Measurements from ENCODE around the gene RPL15.
"Not testable (repeated sequence)": the region's sequence is repeated elsewhere in the genome, so short reads cannot be mapped to it uniquely, and the experiment has no call there.

Gene RPL15

DNA sequence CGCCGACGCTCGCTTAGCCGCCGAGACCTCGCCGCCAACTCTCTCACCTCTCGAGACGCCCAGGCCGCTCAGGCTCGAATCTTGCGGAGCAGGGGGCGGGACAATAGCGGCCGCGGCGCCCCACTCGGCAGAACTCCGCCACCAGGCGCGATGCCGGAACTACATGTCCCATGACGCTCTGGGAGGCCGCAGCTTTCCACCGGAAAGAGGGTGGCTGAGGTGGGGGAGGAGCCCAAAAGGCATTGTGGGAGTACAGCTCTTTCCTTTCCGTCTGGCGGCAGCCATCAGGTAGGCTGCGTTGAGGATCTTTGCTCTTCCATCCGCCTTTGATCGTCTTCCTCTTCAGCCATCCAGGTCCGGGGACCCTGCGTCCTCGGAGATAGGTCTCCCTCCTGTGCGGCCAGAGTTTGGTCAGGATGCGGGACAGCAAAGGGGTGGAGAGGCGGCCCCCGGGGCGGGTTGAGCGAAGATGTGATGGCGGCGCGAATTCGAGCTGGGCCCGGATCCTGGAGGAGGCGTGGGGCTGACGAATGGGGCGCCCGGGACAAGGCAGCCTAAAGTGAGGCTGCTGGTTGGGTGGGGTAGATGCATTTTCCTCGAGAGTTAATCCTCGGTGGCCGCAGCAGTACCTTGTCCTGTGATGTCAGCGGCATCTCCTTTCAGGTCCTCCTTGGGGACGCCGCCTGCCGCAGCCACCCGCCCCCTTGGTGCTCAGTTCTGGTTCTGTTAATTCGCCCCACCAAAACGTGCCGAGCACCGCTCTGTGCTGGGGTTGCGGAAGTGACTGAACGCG is at the start of gene RPL15, which contains the start of gene NKIRAS1:
RPL15 (plus strand) TSS at position 247 of the 793 bp plus-strand sequence. CDS start 728 bp downstream, outside the sequence.
NKIRAS1 (minus strand) TSS at position 105 of the 793 bp plus-strand sequence. CDS start 6,086 bp downstream, outside the sequence.
- DNase-seq = peak; percentile 95 to 97

DNA sequence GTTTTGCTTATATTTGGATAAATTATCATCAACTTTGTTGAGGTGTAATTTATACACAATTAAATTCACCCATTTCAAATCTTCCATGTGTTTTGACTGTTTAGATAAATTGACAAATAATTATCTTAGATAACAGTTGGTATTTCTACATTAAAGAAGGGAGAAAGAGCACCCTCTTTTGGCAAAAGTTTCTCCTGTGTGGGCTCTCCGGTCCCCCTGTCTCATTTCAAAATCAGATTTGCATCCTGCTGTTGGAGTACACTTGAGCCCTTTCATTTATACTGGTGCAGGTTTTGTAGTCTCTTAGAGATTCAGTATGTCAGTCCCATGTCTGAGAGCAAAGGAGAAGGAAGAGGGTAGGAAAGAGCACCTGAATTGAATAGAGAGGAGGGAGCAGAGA is 49.5 kb upstream of the RPL15 start:
- DNase-seq = no peak

DNA sequence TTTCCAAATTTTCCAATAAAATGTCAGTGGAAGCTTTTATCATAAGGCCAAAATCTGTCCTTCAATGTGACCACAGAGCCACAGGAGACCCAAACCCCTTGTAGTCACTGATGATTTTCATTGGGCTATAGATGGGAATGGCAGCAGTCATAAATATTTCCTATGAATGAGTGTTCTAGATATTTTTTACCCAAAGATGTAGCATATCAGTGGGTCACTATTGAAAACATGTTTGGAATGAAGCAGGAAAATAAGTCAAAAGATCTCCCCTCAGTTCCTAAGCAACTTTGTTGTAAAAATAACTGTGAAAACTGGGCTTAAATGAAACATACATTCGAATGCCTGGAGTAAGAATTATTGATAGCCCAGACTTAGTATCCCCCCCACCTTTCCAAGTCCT is 49.1 kb upstream of the RPL15 start:
- DNase-seq = no peak

DNA sequence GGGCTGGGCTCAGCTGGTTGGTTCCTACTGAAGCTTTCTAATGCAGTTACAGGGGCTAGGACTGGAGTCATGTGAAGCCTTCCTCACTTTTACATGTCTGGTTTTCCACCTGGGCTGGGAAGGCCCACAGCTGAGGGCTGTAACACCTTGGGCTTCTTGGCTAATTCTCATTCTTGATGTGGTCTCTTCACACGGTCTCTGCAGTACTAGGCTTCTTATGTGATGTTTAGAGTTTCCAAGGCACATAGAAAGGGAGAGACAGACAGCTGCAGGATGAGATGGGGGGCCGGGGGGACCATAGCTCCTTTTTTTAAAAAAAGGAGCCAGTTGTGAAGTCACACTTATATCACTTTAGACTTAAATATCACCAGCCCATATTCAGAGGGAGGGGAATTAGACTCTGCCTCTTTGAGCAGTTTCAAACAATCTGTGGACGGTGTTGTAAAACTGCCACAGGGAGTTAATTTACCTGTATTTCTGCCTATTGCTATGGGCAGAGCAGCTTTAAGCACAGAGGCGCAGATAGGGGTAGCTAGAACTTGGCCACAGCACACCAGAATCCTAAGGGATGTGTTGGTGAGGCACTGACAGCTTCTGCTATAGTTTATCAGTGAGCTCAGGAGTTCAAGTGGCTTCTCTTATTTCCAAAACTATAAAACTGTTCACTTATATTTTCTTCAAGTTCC is 46.8 kb upstream of the RPL15 start:
- DNase-seq = no peak

DNA sequence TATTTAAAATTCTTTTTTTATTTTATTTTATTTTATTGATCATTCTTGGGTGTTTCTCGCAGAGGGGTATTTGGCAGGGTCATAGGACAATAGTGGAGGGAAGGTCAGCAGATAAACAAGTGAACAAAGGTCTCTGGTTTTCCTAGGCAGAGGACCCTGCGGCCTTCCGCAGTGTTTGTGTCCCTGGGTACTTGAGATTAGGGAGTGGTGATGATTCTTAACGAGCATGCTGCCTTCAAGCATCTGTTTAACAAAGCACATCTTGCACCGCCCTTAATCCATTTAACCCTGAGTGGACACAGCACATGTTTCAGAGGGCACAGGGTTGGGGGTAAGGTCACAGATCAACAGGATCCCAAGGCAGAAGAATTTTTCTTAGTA is 46.3 kb upstream of the RPL15 start:
- not testable (repeated sequence) for DNase-seq

DNA sequence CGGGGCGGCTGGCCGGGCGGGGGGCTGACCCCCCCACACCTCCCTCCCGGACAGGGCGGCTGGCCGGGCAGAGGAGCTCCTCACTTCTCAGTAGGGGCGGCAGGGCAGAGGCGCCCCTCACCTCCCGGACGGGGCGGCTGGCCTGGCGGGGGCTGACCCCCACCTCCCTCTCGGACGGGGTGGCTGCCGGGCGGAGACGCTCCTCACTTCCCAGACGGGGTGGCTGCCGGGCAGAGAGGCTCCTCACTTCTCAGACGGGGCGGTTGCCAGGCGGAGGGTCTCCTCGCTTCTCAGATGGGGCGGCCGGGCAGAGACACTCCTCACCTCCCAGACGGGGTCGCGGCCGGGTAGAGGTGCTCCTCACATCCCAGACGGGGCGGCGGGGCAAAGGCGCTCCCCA is 45.6 kb upstream of the RPL15 start:
- DNase-seq = not testable (repeated sequence)

DNA sequence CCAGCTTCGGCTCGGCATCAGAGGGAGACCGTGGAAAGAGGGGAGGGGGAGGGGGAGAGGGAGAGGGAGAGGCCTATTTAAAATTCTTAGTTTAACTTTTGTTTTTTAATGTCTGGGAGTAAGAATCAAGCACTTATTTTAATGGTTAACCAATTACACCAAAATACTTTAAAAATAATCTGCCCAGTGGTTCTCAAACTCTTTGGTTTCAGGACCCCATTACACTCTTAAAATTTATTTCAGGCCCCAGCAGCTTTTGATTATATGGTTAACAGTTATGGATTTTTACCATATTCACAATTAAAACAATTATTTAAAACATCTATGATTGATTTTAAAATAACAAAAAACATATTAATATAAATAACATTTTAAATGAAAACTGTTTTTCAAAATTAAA is 44.6 kb upstream of the RPL15 start:
- DNase-seq = no peak

DNA sequence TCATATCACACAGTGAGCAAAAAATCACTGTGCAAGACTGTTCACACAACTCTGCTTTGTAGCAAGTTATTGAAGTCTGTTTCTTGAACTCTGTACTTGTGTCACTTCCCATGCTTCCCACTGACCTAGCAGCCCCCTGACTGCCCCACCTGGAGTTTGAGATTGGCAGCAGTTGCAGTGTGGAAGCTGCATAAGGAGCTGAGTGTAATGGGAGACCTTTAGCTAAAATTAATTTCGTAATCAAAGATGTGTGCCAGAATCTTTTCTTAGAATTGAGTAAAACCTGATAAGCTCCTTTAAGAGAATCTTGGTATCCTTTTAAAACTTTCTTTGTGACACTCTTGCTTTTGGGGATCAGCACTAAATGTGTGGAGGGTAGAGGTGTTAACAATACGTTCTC is 43.0 kb upstream of the RPL15 start:
- no peak for DNase-seq

DNA sequence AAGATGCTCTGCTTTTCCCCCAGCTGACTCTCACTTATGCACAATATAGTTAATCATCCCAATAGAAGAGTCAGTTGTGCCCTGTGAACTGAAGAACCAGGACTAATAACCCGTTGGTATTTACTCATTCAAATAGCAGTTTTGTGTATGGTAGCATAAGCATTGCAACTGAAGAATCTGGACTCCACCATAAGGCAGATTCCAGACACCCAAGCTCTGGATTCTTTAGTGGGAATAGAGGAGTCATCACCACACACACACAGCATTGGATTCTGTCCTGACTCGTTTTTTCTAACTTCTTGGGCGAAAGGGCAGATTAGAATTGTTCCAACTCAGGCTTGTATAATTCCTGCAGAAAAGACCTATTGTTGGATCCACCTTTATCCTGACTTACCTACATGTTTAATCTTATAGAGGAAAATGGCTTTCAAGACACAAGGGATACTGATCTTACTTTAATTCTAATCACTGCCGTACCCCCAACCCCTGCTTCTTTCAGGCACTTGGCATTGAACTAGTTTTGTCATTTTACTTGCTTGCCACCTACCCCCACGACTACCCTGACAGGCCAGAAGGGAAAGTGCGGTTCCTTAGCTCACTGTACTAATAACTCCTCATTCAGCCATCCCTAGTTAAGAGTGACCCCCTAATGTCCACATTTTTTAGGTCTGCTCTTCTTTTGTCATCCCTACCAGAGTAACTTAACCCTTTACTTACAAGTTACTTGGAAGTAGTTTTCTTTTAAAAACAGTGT is 42.4 kb upstream of the RPL15 start:
- DNase-seq = no peak

DNA sequence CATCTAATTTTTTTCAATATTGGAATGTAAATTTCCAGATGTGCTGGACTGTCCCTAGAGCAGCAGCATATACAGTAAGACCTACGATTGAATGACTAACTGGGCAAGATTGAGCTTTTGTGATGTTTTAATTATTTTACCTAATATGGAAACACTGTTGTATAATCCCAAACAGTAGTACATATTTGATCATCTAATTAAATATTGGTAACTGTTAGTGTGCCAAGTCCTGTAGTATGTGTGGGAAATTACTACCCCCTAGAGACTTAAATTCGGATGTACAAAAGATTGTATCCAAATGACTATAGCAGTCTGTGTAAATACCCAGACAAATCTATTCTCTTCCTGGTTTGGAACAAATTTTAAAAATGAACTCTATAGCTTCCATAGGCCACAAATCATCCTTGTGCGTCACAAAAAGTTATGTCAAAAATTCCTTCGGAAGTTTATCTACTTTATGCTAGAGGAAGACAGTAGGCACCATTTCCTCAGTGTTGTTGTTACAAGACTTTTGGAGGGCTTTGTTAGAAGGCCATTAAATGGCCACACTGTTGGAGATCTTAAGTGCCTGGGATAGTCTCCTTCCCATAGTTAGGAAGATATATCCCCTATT is 41.7 kb upstream of the RPL15 start:
- no peak for DNase-seq

DNA sequence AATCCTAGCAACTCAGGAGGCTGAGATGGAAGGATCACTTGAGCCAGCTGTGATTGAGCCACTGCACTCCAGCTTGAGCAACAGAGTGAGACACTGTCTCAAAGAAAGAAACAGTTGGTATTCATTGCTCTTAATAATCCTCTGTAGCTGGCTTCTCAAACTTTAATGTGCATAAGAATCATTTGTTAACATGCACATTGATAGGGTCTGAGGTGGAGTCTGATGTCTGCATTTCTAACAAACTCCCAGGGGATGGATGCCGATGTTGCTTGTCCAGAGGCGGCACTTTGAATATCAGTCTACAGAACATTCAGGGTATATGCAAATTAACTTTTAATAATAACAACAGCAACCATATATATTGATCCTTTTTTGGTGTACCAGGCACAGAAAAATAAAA is 40.0 kb upstream of the RPL15 start:
- no peak for DNase-seq

DNA sequence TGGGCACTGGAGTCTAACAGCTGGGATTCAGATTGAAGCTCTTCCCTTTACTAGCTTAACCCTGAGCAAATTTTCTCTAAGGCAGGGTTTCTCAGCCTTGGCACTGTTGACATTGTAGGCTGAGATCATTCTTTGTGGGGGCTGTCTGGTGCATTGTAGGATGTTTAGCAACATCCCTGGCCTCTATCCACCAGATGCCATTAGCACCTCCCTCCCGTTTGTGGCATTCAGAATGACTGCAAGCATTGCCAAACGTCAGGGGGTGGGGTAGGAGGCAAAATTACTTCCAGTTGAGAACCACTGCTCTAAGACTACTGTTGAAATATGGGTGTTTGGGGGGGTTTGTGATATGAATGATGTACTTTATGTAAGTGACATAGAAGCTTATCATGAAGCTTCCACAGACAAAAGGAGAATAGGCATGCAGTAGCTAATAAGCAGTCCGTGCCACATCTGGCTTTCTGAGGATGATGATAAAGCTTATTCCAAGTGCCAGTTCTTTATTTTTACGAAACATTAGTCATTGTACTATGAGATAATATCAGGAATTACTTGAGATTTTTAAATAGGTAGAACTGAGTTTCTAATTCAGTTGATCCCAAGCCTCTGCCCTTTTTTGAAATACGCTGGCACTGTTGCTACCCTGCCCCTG is 39.5 kb upstream of the RPL15 start:
- DNase-seq = no peak

DNA sequence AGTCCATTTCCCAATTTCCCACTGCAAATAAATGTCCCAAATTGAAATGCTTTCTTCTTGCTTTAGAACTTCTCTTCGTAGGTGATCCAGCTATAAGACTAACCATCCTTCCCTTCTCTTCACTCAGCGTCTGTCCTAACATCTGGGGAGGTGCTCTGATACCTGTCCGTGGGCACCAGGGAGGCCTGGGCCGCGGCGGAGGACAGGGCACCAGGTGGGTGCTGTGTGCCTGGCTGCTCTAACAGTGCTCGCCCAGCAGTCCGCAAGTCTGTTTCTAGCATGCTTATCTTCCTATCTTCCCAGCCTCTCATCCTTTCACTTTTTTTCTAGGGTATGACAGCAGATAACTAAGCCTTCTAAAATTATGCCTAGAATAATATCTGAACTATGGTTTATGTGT is 37.4 kb upstream of the RPL15 start:
- no peak for DNase-seq

DNA sequence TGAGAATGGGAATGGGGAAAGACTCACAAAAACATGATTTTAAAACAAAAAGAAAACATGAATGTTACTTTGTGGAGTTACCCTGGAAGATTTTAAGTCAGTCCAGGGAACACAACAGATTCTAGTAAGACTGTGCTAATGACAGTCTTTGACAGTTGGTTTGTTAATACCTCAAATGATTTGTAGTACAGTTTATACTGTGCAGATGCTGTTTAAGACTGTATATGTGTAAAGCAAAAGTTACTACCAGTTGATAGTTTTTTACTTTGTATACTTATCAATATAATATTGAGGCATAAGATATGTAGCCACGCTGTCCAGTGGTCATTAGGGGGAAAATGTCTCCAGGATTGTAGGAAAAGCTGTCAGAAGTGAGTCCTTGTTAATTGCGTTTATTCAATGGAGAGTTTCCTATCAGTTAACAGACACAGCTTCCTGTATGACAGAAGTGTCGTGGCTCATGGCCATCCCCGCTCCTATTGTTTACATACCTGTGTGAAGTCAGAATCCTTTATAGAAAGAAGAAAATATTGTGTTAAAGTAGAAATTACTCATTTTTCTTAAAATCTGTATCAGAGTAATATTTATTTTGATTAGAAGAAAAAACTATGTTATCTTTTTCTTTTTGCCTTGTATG is 36.1 kb upstream of the RPL15 start:
- no peak for DNase-seq

DNA sequence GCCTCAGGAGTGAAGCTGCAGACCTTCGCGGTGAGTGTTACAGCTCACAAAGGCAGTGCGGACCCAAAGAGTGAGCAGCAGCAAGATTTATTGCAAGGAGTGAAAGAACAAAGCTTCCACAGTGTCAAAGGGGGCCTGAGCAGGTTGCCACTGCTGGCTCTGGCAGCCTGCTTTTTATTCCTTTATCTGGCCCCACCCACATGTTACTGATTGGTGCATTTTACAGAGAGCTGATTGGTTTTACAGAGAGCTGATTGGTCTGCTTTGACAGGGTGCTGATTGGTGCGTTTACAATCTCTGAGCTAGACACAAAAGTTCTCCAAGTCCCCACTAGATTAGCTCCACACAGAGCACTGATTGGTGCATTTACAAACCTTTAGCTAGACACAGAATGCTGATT is 34.9 kb upstream of the RPL15 start:
- not testable (repeated sequence) for DNase-seq

DNA sequence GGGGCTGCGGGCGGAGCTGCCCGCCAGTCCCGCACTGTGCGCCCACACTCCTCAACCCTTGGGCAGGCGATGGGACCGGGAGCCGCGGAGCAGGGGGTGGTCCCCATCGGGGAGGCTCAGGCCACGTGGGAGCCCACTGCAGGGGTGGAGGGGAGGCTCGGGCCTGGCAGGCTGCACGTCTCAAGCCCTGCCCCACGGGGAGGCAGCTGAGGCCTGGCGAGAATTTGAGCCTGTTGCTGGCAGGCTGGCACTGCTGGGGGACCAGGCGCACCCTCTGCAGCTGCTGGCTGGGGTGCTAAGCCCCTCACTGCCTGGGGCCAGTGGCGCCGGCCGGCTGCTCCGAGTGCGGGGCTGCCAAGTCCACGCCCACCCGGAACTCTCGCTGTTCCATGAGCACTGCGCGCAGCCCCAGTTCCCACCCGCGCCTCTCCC is 34.4 kb upstream of the RPL15 start:
- DNase-seq = no peak

DNA sequence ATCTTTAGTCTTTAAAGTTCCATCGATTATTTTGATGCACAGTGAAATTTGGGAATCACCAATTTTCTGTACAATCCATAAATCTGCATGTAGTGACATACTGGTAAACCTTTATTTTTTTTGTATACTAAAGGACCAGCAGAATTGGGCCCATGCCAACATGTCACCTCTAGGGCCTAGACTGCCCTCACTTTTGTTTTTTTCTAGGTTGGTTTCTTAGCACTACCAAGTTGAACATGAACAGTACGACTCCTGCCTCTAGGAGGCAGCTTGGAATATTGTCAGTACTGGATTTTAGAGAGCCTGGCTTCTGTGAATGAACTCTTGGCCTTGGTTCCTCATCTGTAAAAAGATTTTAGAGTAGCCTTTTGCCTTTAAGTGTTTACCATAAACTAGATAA is 32.5 kb upstream of the RPL15 start:
- DNase-seq = no peak

DNA sequence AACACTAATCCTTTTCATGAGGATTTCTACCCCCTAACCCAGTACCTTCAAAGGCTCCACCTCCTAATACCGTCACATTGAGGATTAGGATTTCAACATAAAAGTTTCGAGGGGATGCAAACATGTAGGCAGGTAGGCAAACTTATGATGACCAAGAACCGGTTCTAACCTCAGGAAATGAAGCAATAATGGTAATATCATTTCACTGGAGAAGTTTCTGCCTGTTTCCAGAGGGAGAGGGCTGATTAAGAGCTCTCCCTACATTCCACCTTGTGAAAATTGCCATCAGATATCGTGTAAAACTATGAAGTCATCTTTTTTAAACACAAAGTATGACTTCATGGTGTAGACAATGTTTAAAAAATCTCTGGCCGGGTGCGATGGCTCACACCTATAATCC is 31.7 kb upstream of the RPL15 start:
- no peak for DNase-seq

DNA sequence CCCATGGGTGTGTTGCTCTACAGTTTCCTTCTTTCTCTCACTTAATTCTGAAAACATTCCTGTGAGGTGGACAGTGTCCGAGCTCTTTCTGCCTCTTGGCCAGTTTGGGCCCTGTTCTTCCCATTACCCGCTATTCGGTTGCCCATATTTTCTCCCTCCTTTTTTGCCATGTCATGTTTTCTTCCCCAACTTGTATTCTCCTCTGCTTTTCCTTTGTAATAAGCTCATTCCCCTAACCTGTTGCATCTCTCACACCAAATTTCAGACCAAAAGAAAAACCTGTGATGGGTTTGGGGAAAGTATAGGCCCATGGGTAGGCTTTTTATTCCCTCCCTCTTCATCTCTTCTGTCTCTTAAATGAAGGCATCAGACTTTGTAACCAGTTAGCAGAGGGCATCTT is 30.6 kb upstream of the RPL15 start:
- no peak for DNase-seq

DNA sequence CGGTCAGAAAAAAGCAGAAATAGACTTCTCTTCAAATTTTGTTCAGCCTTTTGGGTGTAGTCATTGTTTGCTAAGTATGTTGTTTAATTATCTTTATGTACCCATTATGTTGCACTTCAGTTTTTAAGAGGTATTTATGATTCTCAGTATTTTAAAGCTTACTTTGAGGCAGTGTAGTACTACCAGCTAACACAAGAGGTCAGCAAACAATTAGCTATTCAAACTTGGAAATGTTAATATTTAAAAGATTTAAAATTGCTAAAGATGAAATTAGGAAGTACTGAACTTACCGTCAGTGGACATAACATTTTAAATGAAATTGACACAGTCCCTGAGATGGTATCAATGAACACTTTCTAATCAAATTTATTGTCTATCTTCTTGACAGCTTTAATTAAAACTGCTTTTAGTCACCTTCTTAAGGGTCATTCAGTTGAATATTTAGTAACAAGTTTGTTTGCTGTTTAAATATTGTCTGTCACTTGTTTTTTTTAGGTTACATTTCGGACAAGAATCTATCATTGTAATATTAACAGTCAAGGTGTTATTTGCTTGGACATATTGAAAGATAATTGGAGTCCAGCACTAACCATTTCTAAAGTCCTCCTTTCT is 28.2 kb upstream of the RPL15 start:
- no peak for DNase-seq

DNA sequence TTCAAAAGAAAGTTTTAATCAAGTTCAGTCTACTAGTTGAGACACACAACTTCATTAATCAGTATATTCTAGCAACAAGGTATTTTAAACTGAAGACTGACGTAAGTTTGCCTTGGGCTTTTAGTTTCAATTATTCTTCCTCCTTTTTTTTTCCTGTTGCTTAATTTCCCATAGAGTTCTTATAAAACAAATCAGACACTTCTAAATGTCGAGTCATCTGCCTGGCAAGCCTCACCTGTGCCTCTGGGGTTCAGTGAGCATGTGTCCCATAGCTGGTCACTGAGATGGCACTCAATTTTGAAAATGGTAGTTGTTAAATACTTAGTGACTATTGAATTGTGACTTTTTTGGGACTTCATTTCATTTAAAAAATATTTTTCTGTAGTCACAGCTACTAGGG is 27.5 kb upstream of the RPL15 start:
- no peak for DNase-seq

DNA sequence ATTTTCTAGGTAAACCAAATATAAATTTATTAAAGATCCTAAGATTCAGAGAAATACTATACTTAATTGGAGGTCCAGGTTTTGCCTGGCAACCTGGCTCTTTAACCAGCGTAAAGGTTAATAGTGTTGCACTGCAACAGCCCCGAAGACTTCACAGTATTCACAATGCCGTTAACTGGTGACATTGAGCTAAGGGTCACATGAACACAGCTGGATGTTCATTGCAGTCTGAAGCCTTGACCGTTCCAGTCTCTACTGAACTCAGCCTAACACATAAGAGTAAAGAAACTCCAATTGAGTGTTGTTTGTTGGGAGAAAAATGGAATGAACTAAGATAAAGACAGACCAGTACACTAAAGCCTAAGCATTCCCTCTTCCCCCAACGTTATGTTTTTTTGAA is 27.0 kb upstream of the RPL15 start:
- no peak for DNase-seq

All from stimulated activated CD4-positive, alpha-beta T cell treated with anti-CD3 and anti-CD28 coated beads, Interleukin-2, amount 100 ng/mL, for 24 hours (primary cell).